SU-DHL-6 (cell line): ENCODE results near the gene NDUFS3.

Experiments used
- H2AFZ ChIP-seq: fragments of 200-600 bp; sonication (generic); 2 replicates; pipeline ENCODE4 v1.6.1; 2014; ENCODE audit warnings: low read depth, mild to moderate bottlenecking, moderate library complexity, mixed read lengths, antibody characterized with exemption, low read length; ENCODE audit not compliant: severe bottlenecking
- H3F3A ChIP-seq: fragments of 200-600 bp; shearing (Covaris generic); 2 replicates; pipeline ENCODE4 v1.6.0; 2016; ENCODE audit warnings: antibody characterized with exemption, mild to moderate bottlenecking; ENCODE audit not compliant: insufficient read depth
- H3K27ac ChIP-seq: fragments of 200-600 bp; sonication (generic); 2 replicates; pipeline ENCODE4 v1.5.1; 2016; ENCODE audit warnings: low read depth, mild to moderate bottlenecking, low read length, moderate library complexity, mixed read lengths
- H3K27me3 ChIP-seq: fragments of 200-600 bp; sonication (generic), shearing (Covaris generic); 2 replicates; pipeline ENCODE4 v1.6.0; 2014; ENCODE audit warnings: mild to moderate bottlenecking, low read length
- H3K36me3 ChIP-seq: fragments of 200-600 bp; sonication (generic); 2 replicates; pipeline ENCODE4 v1.6.1; 2014; ENCODE audit warnings: mild to moderate bottlenecking, low read length, mixed read lengths
- H3K4me2 ChIP-seq: fragments of 300-600, 200-600 bp; shearing (Covaris generic), sonication (generic); 2 replicates; pipeline ENCODE4 v1.6.0; 2014; ENCODE audit warnings: low read length, low read depth, mild to moderate bottlenecking; ENCODE audit not compliant: poor library complexity, severe bottlenecking
- H3K4me3 ChIP-seq: fragments of 200-600 bp; sonication (generic); 2 replicates; pipeline ENCODE4 v1.5.1; 2014; ENCODE audit warnings: antibody characterized with exemption, low read length, mild to moderate bottlenecking, mixed read lengths; ENCODE audit not compliant: insufficient read depth, poor library complexity, severe bottlenecking
- H3K79me2 ChIP-seq: fragments of 200-600 bp; sonication (generic); 2 replicates; pipeline ENCODE4 v1.6.1; 2014; ENCODE audit warnings: mild to moderate bottlenecking, low read length, moderate library complexity; ENCODE audit not compliant: insufficient read depth
- H3K9ac ChIP-seq: fragments of 200-600 bp; sonication (generic); 2 replicates; pipeline ENCODE4 v1.7.0; 2014; ENCODE audit warnings: mild to moderate bottlenecking, low read length
- H3K9me2 ChIP-seq: fragments of 200-600 bp; sonication (generic); replicated peaks from 2 replicates; pipeline ENCODE4 v1.6.1; 2014; ENCODE audit warnings: low read length; ENCODE audit not compliant: insufficient read depth
- H3K9me3 ChIP-seq: fragments of 200-600 bp; sonication (generic); 2 replicates; pipeline ENCODE4 v1.6.1; 2014; ENCODE audit warnings: low read length, mixed read lengths; ENCODE audit not compliant: insufficient read depth
- H4K20me1 ChIP-seq: fragments of 200-600 bp; sonication (generic); 2 replicates; pipeline ENCODE4 v1.6.1; 2014; ENCODE audit warnings: low read depth, mild to moderate bottlenecking, antibody characterized with exemption, low read length, moderate library complexity, mixed read lengths
- EZH2phosphoT487 ChIP-seq: fragments of 200-600 bp; sonication (generic), shearing (Covaris generic); conservative IDR thresholded peaks from 2 replicates; pipeline ENCODE4 v1.6.1; 2018; ENCODE audit warnings: mild to moderate bottlenecking, antibody characterized with exemption, low read length, moderate library complexity, mixed read lengths
- TF ChIP-seq, protein P1 (sequence below): fragments of 200-600 bp; sonication (generic); IDR thresholded peaks from one replicate; pipeline ENCODE4 v1.5.1; 2017; ENCODE audit warnings: antibody characterized with exemption, mild to moderate bottlenecking, low read length, moderate library complexity; ENCODE audit not compliant: insufficient read depth, poor library complexity, severe bottlenecking

The NDUFS3 gene

DNA sequence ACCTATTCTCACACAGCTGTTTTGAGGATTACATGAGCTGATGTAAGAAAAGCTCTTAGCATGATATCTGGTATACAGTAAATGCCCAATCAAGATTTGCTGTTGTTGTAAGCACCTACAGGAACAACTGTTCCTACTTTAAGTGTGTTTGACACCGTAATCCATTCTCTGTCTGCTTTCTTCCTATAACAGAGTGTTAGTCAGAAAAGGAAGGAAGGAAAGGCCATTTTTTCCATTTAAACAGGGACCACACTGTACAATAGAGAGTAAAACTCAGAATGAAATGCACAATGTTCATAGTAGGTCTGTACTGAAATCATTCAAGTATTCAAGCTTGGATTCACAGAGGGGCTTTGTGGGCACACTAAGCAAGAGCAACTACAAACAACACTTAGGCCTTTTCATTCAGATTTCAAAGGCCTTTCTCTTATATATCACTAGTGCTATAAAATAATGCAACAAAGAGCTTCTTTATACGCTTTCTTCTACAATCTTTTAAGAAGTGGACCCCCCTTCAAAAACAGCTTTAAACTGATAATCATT lies 42.0 kb downstream of the NDUFS3 start:
- Histone ChIP-seq H3K27ac (no peak overlapping the region), H3K4me3 (no peak overlapping the region), H3K4me2 (no peak overlapping the region), H3K27me3 (no peaks in the 10 kb centered on the region), H3K9me2 (no peaks in the 10 kb centered on the region), H3F3A (no peaks in the 10 kb centered on the region; the same call in none of the 2 replicates), H3K9me3 (no peaks in the 10 kb centered on the region), H3K79me2 (no peaks in the 10 kb centered on the region), H3K9ac (no peak overlapping the region), H2AFZ (no peak overlapping the region), H4K20me1 (no peaks in the 10 kb centered on the region), H3K36me3 (peaks cover 31% of the 10 kb centered on the region)
- no peak for TF ChIP-seq EZH2phosphoT487
- TF ChIP-seq, protein P1, sequence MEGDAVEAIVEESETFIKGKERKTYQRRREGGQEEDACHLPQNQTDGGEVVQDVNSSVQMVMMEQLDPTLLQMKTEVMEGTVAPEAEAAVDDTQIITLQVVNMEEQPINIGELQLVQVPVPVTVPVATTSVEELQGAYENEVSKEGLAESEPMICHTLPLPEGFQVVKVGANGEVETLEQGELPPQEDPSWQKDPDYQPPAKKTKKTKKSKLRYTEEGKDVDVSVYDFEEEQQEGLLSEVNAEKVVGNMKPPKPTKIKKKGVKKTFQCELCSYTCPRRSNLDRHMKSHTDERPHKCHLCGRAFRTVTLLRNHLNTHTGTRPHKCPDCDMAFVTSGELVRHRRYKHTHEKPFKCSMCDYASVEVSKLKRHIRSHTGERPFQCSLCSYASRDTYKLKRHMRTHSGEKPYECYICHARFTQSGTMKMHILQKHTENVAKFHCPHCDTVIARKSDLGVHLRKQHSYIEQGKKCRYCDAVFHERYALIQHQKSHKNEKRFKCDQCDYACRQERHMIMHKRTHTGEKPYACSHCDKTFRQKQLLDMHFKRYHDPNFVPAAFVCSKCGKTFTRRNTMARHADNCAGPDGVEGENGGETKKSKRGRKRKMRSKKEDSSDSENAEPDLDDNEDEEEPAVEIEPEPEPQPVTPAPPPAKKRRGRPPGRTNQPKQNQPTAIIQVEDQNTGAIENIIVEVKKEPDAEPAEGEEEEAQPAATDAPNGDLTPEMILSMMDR: no peak

DNA sequence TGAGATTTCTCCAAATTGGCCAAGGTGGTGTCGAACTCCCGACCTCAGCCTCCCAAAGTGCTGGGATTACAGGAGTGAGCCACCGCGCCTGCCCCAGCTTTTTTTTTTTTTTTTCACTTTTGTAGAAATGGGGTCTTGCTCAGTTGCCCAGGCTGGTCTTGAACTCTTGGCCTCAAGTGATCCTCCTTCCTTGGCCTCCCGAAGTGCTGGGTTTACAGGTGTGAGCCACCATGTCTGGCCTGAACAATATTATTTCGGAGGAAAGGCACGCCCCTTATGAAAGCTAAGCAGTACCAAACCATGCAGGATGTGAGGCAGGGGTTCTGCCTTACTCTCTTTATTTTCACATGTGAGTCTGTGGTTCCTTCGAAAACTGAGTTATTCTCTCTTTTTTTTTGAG lies 47.4 kb downstream of the NDUFS3 start:
- Histone ChIP-seq H3K9me2 (no peaks in the 10 kb centered on the region), H3K9ac (no peak overlapping the region), H3K36me3 (peaks cover 32% of the 10 kb centered on the region; the same call in 1 of the 2 replicates)

DNA sequence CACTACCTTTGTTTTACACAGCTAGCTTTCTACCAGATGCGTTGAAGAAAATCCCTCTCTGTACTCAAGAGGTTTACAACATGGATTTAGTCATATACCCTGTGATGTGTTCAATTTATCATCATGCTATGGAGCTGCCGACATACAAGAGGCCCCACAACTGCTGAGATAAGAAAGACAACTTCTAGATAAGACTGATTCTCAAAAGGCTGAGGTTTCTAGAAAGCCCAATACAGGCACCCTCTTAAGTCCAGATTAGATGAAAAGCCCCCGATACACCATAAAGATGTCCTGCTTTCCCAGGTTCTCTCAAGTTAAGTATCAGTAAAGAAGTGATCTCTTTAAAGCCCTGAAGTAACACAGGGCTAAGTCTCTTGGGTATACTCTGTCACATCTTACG lies 49.2 kb downstream of the NDUFS3 start:
- Histone ChIP-seq H3K4me2 (no peak overlapping the region), H3K9ac (no peak overlapping the region), H3K27me3 (no peaks in the 10 kb centered on the region), H3K36me3 (peaks cover 21% of the 10 kb centered on the region; the same call in 1 of the 2 replicates), H3K27ac (no peak overlapping the region), H3K4me3 (no peak overlapping the region), H4K20me1 (no peaks in the 10 kb centered on the region), H3F3A (no peaks in the 10 kb centered on the region), H3K79me2 (no peaks in the 10 kb centered on the region), H3K9me2 (no peaks in the 10 kb centered on the region), H3K9me3 (no peaks in the 10 kb centered on the region), H2AFZ (no peak overlapping the region)
- TF ChIP-seq, protein P1: no peak

More for the DNA sequence above, 47.4 kb downstream of the NDUFS3 start:
- Histone ChIP-seq H3K27ac (no peak overlapping the region), H2AFZ (no peak overlapping the region), H3K27me3 (no peaks in the 10 kb centered on the region), H3K4me2 (no peak overlapping the region), H3K79me2 (no peaks in the 10 kb centered on the region), H4K20me1 (no peaks in the 10 kb centered on the region), H3K4me3 (no peak overlapping the region), H3K9me3 (no peaks in the 10 kb centered on the region), H3F3A (no peaks in the 10 kb centered on the region)
- TF ChIP-seq, protein P1: no peak
- TF ChIP-seq EZH2phosphoT487: no peak
